Myocyte (in vitro differentiated cells): Measurements from ENCODE around the gene MRPS30. TPM values are rescaled to one million over a fixed set of nuclear protein-coding genes. Genes with fewer than 3 reads are reported as not detected.
"Not testable (repeated sequence)": the region's sequence is repeated elsewhere in the genome, so short reads cannot be mapped to it uniquely, and the experiment has no call there.

ENCODE experiments used
- DNase-seq: peaks from one replicate; pipeline ENCODE4 v3.0.0-alpha.2; 2012; ENCODE audit warnings: low read depth
- polyA plus RNA-seq: library from polyadenylated mRNA; unstranded; fragments of >200 nt; gene quantifications from one replicate; pipeline ENCODE4 v1.2.1, GENCODE V29; 2012; ENCODE audit warnings: missing spikeins
- total RNA-seq: library from RNA; depleted of rRNA; stranded (reverse); fragments of >200 nt; gene quantifications from 2 replicates; pipeline ENCODE4 v1.2.3, GENCODE V29; 2014

The MRPS30 gene
- total RNA-seq = 71.3 and 76.2 TPM in 2 replicates
- 19.8 TPM for polyA plus RNA-seq

DNA sequence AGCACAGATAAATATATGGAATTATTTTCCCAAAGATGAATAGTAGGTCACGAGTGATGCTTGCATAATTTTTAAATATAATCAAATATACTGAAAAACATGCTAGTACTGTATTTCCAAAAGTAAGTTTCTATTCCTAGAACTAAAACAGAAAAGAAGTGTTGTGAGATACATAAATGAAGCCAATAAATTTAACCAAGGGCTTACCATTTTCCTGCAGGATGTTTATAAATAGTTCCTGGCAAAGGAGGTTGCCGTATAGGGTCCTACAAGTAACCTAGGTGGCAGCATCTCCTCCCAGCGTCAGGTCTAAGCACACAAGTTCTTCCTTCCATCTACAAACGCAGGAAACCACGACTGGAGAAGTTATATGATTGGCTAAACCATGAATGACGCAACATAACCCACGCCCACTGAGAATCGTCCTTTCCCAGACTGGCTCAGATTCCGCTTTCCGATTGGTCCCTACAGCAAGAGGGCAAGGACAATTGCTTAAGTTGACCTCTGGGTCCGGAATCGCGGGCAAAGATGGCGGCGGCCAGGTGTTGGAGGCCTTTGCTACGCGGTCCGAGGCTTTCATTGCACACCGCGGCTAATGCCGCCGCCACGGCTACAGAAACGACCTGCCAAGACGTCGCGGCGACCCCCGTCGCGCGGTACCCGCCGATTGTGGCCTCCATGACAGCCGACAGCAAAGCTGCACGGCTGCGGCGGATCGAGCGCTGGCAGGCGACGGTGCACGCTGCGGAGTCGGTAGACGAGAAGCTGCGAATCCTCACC, at the start of gene MRPS30:
Gene MRPS30, plus strand, starts transcription at position 513 of the 780 bp plus-strand sequence. Its CDS starts 16 bp downstream, at position 529.
- DNase-seq = peak; percentile 100

- DNase-seq = no peak
These were observed 39.4 kb upstream of the MRPS30 start for GRCh38 chr5:44769200-44769876.

DNA sequence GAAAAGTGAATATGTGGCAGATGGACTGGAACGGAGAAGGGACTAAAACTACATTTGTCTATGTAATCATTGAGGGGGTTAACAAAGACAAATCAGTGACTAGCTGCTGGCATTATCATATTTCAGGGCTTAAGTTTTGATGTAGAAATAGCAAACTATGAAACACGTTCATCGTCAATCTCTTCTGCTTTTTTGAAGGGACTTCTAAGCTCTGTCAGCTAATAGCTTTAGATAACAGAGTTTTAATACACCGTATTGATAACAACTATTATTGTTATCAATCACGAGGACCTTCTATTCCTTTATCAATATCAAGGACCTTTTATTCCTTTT, 38.9 kb upstream of the MRPS30 start:
- no peak for DNase-seq

- no peak for DNase-seq
These were observed 37.7 kb upstream of the MRPS30 start for GRCh38 chr5:44770780-44771717.

GRCh38 chr5:44772397-44772796, 36.4 kb upstream of the MRPS30 start:
- not testable (repeated sequence) for DNase-seq

GRCh38 chr5:44774279-44774880, 34.4 kb upstream of the MRPS30 start:
- peak; percentile 71 for DNase-seq

DNA sequence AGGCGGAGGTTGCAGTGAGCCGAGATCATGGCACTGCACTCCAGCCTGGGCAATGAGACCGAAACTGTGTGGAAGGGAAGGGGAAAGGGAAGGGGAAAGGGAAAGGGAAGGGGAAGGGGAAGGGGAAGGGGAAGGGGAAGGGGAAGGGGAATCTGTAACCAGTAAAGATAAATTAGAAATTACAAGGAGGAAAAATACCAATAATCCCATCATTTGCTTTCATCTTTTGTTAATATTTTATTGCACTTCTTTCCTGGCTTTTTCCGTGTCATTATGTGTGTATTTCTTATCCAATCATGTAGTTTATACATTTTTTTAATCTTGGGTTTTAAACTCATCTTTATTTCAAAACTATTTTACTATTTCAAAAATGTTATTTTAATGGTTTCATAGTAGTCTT, 29.6 kb upstream of the MRPS30 start:
- no peak for DNase-seq

GRCh38 chr5:44783634-44784315, 25.0 kb upstream of the MRPS30 start:
- no peak for DNase-seq

DNA sequence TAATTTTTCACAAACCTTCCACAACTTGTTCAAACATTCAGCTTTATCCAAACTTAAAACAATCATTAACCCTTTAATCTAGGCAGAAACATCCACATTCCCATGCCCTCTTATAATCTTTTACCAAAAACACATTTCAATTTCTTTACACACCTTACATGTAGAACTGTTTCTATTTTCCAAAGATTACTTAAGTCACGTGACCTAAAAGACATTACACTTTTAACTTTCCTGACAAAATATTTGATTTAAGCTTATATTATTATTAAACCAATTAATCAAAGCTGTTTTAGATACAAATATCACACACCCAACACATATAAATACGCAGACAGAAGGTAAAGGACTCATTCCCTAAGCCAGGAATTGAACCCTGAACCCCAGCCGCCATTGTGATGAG, 21.0 kb upstream of the MRPS30 start:
- DNase-seq = no peak

DNA sequence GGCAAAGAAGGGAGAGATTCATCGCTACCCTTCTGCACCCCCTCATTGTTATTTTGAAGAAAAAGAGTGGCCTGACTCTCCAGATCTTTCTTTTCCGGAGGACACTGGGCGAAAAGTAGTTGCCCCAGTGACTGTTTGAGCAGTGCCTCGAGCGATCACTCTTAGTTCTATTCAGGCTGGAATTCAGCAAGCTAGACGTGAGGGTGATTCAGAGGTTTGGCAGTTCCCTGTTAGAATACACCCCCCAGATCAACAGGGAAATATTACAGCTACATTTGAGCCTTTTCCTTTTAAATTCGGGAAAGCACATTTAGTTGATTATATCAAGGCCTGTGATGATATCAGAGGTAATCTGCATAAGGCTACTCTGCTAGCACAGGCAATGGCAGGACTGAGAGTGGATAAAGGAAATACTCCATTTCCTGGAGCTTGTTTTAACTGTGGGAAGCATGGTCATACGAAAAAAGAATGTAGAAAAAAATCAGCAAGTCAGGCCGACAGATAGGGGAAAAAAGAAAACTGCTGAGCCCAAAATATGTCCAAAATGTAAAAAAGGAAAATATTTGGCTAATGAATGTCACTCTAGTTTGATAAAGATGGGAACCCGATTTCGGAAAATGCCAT, 19.3 kb upstream of the MRPS30 start:
- not testable (repeated sequence) for DNase-seq

DNA sequence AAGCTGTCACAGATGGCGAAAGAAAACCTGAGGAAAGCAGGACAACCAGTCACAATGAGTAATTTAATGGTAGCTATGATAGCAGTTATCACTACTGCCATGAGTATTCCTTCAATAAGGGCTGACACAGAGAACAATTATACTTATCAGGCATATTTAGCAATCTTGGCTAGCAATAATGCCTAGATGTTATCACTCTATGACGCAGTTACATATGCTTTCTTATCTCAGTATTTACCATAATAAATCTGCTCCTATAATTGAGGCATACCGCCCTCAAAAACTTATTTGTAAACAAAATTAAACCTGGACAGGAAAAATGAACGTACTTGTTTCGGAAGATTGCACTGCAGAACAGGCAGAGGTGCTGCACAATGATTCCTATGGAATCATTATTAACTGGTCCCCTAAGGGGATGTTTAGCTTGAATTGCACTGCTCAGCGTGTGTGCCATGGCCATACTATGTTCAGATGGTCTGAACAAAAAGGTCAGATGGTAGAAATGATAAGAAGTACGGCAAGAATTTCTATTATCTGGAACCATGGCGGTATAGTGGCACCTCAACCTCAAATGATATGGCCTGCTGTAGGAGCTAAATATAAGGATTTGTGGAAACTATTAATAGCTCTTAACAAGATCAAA, 16.6 kb upstream of the MRPS30 start:
- DNase-seq = not testable (repeated sequence)

DNA sequence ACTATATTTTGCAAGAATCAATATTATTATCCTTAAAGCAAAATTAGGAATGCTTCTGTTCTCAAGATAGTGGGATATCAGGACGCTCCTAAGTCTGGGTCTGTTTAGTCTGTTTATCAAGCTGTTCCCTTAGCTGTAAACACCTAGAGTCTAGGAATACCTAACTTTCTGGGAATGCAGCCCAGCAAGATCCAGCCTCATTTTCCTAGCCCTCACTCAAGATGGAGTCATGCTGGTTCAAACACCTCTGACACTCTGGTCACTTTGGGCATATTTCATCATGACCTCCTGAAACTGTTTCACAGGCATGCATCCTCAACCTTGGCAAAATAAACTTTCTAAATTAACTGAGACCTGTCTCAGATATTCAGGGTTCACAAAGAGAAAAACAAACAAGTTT, 14.4 kb upstream of the MRPS30 start:
- DNase-seq = no peak

- DNase-seq = no peak
These were observed 13.3 kb upstream of the MRPS30 start for GRCh38 chr5:44795496-44795895.

- no peak for DNase-seq
These were observed 10.9 kb upstream of the MRPS30 start for GRCh38 chr5:44797841-44798240.

- no peak for DNase-seq
These were observed 6.8 kb upstream of the MRPS30 start for GRCh38 chr5:44801992-44802391.

GRCh38 chr5:44806608-44807007, 2.1 kb upstream of the MRPS30 start:
- no peak for DNase-seq

- DNase-seq = no peak
These were observed 1.5 kb upstream of the MRPS30 start for GRCh38 chr5:44807269-44807668.

GRCh38 chr5:44809215-44809955, 638 bp downstream of the MRPS30 start:
- peak; percentile 61 for DNase-seq

DNA sequence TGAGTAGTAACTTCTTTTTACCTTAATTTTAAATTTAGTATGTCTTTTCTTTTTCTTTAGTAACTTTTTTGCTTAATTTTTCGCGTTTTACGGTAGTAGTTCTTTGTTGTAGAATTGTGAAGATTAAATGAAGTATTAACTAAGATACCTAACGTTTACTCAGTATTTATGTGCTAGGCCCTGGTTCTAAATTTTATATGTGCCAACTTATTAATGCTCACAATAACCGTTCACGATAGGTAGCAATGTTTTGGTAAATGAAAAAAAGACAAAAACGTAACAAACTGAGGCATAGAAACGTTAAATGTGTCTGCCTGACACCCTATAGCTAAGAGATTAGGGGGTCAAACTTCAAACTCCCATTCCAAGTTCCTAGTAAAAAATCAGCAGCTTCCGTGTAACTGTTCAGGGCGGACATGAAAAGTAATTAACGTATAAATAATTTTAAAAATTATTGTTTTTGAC, 1.2 kb downstream of the MRPS30 start:
- DNase-seq = no peak
